ENCODE results near the gene MLF2.

GRCh38 chr12:6725350-6725749, 27.6 kb downstream of the MLF2 start:
- TF ChIP-seq, protein P1, sequence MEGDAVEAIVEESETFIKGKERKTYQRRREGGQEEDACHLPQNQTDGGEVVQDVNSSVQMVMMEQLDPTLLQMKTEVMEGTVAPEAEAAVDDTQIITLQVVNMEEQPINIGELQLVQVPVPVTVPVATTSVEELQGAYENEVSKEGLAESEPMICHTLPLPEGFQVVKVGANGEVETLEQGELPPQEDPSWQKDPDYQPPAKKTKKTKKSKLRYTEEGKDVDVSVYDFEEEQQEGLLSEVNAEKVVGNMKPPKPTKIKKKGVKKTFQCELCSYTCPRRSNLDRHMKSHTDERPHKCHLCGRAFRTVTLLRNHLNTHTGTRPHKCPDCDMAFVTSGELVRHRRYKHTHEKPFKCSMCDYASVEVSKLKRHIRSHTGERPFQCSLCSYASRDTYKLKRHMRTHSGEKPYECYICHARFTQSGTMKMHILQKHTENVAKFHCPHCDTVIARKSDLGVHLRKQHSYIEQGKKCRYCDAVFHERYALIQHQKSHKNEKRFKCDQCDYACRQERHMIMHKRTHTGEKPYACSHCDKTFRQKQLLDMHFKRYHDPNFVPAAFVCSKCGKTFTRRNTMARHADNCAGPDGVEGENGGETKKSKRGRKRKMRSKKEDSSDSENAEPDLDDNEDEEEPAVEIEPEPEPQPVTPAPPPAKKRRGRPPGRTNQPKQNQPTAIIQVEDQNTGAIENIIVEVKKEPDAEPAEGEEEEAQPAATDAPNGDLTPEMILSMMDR (conservative IDR thresholded peaks at IDR 0.05; ENCODE audit: low read length), result no peak
- TF ChIP-seq EZH2phosphoT487 (IDR thresholded peaks at IDR 0.05; ENCODE audit: borderline replicate concordance, low read depth, low read length), result no peak

Measured in OCI-LY7 (cell line).